ENCODE results near the gene GALNTL6. TPM values are rescaled to one million over a fixed set of nuclear protein-coding genes. Genes with fewer than 3 reads are reported as not detected.

Gene GALNTL6
- total RNA-seq, 1 donor from 2014 or later, result 0.10 TPM

DNA sequence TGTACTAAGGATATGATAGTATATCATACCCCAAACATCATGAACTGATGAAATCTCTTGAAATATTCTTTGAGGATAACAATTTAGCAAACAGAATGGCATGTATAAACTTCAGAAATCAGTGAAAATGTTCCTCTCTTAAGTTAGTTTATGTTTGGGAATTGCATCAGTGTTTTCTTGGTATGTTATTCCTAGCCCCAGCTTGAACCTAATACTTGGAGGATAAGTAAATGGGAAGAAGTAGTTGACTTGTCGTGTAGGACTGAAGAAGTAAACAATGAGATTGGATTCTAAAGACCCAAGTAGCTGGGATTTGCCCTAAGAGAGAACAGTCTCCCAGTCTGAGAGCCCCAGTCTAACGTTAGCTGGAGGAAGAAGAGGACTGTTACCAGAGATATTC lies 355.7 kb downstream of the GALNTL6 start:
- Mint-ChIP-seq H3K27me3 (ENCODE audit: unreplicated experiment) (peaks cover 1% of the 10 kb centered on the region), H3K9me3 (ENCODE audit: unreplicated experiment) (no peaks in the 10 kb centered on the region), H3K4me1 (ENCODE audit: unreplicated experiment) (no peaks in the 10 kb centered on the region), H3K4me3 (ENCODE audit: unreplicated experiment) (no peak overlapping the region), H3K36me3 (ENCODE audit: low read depth, unreplicated experiment) (no peaks in the 10 kb centered on the region), H3K27ac (ENCODE audit: unreplicated experiment) (no peak overlapping the region)
- no peak for DNase-seq (ENCODE audit: low spot score)
- TF ChIP-seq, protein P1, sequence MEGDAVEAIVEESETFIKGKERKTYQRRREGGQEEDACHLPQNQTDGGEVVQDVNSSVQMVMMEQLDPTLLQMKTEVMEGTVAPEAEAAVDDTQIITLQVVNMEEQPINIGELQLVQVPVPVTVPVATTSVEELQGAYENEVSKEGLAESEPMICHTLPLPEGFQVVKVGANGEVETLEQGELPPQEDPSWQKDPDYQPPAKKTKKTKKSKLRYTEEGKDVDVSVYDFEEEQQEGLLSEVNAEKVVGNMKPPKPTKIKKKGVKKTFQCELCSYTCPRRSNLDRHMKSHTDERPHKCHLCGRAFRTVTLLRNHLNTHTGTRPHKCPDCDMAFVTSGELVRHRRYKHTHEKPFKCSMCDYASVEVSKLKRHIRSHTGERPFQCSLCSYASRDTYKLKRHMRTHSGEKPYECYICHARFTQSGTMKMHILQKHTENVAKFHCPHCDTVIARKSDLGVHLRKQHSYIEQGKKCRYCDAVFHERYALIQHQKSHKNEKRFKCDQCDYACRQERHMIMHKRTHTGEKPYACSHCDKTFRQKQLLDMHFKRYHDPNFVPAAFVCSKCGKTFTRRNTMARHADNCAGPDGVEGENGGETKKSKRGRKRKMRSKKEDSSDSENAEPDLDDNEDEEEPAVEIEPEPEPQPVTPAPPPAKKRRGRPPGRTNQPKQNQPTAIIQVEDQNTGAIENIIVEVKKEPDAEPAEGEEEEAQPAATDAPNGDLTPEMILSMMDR (IDR thresholded peaks at IDR 0.05; ENCODE audit: unreplicated experiment), result no peak

DNA sequence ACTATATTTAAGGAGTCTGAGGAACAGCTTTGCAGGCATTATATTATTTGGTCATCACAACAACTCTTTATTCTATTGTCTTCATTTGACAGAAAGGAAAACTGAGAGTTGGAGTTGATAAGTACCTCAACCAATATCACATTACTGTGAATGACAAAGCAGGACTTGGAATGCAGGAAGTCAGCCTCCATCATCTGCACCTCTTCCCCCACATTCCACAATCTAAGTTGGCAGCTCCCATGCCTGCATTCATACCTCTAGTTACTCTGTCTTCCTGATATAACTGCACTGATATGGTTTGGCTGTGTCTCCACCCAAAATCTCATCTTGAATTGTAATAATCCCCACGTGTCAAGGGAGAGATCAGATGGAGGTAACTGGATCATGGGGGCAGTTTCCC lies 356.7 kb downstream of the GALNTL6 start:
- peaks cover 1% of the 10 kb centered on the region for H3K27me3 Mint-ChIP-seq (ENCODE audit: unreplicated experiment)
- no peak for DNase-seq (ENCODE audit: low spot score)
- no peaks in the 10 kb centered on the region for H3K4me1 Mint-ChIP-seq (ENCODE audit: unreplicated experiment)

GRCh38 chr4:172173206-172173605 lies 360.0 kb downstream of the GALNTL6 start:
- H3K27ac Mint-ChIP-seq (ENCODE audit: unreplicated experiment), result no peak overlapping the region
- H3K27me3 Mint-ChIP-seq (ENCODE audit: unreplicated experiment), result peaks cover 1% of the 10 kb centered on the region
- H3K9me3 Mint-ChIP-seq (ENCODE audit: unreplicated experiment), result no peaks in the 10 kb centered on the region
- H3K4me1 Mint-ChIP-seq (ENCODE audit: unreplicated experiment), result no peaks in the 10 kb centered on the region
- DNase-seq (ENCODE audit: low spot score), result no peak
- no peak overlapping the region for H3K4me3 Mint-ChIP-seq (ENCODE audit: unreplicated experiment)
- TF ChIP-seq, protein P1 (IDR thresholded peaks at IDR 0.05; ENCODE audit: unreplicated experiment), result no peak
- no peaks in the 10 kb centered on the region for H3K36me3 Mint-ChIP-seq (ENCODE audit: low read depth, unreplicated experiment)

More for the DNA sequence above, 356.7 kb downstream of the GALNTL6 start:
- H3K4me3 Mint-ChIP-seq (ENCODE audit: unreplicated experiment), result no peak overlapping the region
- H3K36me3 Mint-ChIP-seq (ENCODE audit: low read depth, unreplicated experiment), result no peaks in the 10 kb centered on the region
- no peaks in the 10 kb centered on the region for H3K9me3 Mint-ChIP-seq (ENCODE audit: unreplicated experiment)
- TF ChIP-seq, protein P1 (IDR thresholded peaks at IDR 0.05; ENCODE audit: unreplicated experiment), result no peak
- H3K27ac Mint-ChIP-seq (ENCODE audit: unreplicated experiment), result no peak overlapping the region

- no peaks in the 10 kb centered on the region for H3K27me3 Mint-ChIP-seq (ENCODE audit: unreplicated experiment)
- no peak overlapping the region for H3K27ac Mint-ChIP-seq (ENCODE audit: unreplicated experiment)
- H3K4me1 Mint-ChIP-seq (ENCODE audit: unreplicated experiment), result no peaks in the 10 kb centered on the region
- H3K36me3 Mint-ChIP-seq (ENCODE audit: low read depth, unreplicated experiment), result no peaks in the 10 kb centered on the region
- DNase-seq (ENCODE audit: low spot score), result no peak
- no peaks in the 10 kb centered on the region for H3K9me3 Mint-ChIP-seq (ENCODE audit: unreplicated experiment)
- TF ChIP-seq, protein P1 (IDR thresholded peaks at IDR 0.05; ENCODE audit: unreplicated experiment), result no peak
- H3K4me3 Mint-ChIP-seq (ENCODE audit: unreplicated experiment), result no peak overlapping the region
Measured at GRCh38 chr4:172177382-172177781, 364.2 kb downstream of the GALNTL6 start.

- H3K9me3 Mint-ChIP-seq (ENCODE audit: unreplicated experiment), result no peaks in the 10 kb centered on the region
- H3K27ac Mint-ChIP-seq (ENCODE audit: unreplicated experiment), result no peak overlapping the region
- no peaks in the 10 kb centered on the region for H3K27me3 Mint-ChIP-seq (ENCODE audit: unreplicated experiment)
- H3K4me1 Mint-ChIP-seq (ENCODE audit: unreplicated experiment), result no peaks in the 10 kb centered on the region
- no peaks in the 10 kb centered on the region for H3K36me3 Mint-ChIP-seq (ENCODE audit: low read depth, unreplicated experiment)
- DNase-seq (ENCODE audit: low spot score), result no peak
- no peak overlapping the region for H3K4me3 Mint-ChIP-seq (ENCODE audit: unreplicated experiment)
- TF ChIP-seq, protein P1 (IDR thresholded peaks at IDR 0.05; ENCODE audit: unreplicated experiment), result no peak
Measured at GRCh38 chr4:172188248-172188988, 375.2 kb downstream of the GALNTL6 start.
